Hippocampal formation (tissue), 2 donors: ENCODE data around the gene SYT15.
"Not testable (repeated sequence)": the region's sequence is repeated elsewhere in the genome, so short reads cannot be mapped to it uniquely, and the experiment has no call there.

ENCODE experiments used
- DNase-seq, 2 donors: peaks; one replicate each; lab custom pipeline; 2025; lab: John Stamatoyannopoulos, UW

SYT15 gene

DNA sequence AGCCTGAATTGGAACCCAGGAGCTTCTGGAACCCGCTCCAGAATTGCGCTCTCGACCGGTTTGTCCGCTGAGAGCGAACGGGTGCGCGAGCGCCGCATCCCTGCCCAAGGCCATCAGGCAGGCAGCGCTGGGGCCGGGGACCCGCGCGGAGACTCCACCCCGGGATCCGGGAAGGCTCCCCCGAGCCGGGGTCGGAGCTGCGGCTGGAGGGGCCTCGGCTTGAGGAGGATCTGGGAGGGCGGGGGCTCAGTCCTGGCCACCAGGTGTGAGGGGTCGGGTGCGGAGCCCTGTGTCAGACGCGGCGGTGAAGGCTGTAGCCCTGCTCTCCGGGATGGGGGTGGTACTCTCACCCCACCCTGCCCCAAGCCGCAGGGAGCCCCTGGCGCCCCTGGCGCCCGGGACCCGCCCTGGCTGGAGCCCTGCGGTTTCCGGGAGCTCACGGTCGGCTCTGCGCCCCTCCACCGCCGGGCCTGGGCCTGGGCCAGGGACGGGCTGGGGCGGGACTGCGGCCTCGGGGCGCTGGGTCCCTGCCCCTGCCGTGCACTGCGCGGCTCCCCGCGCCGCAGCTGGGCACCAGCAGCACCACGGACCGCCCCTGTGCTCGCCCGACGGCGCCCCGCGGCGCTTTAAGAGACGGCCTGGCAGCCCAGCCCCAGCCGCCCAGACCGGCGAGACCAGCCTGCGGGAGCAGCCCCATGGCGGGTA is at the start of gene SYT15:
TSS of gene SYT15 (plus strand) at position 655 of the 705 bp plus-strand sequence. CDS start at position 696, 41 bp downstream.
- DNase-seq, result not testable (repeated sequence)

DNA sequence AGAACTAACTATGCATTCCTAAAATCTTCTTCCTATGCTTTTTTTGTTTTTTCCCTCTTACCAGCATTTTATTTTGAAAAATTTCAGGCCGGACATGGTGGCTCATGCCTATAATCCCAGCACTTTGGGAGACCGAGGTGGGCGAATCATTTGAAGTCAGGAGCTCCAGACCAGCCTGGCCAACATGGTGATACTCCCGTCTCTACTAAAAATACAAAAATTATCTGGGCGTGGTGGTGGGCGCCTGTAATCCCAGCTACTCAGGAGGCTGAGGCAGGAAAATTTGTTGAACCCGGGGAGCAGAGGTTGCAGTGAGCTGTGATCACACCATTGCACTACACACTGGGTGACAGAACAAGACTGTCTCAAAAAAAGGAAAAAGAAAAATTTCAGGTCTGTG is 49.2 kb upstream of the SYT15 start:
- not testable (repeated sequence) for DNase-seq

DNA sequence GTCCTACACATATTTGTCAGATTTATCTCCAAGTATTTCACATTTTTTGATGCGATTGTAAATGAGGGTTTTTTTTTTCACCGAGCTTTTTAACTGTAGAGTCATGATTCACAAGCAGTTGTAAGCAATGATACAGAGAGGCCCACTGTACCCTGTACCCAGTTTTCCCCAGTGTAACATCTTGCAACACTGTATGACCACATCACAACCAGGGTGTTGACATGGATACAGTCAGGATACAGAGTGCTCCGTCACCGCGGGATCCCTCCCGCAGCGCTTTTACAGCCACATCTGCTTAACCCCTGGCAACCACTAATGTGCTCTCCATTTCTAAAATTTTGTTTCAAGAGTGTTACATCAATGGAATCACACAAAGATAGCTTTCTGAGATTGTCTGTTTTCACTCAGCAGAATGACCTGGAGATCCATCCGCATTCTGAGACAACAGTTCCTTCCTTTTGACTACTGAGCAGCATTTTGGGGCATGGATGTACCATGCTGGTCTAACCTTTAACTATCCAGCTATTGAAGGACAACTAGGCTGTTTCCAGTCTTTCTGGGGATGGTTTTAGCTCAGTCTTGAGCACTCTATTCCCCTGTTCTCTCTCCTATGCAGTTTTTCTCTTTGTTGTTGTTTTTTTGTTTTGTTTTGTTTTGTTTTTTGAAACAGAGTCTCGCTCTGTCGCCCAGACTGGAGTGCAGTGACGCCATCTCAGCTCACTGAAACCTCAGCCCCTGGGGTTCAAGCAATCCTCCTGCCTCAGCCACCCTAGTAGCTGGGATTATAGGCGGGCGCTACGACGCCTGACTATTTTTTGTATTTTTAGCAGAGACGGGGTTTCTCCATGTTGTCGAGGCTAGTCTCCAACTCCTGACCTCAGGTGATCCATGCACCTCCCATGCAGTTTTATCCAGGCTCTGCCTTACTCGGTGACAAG is 48.4 kb upstream of the SYT15 start:
- DNase-seq, result no peak

GRCh38 chr10:46532256-46532655 is 46.7 kb upstream of the SYT15 start:
- DNase-seq, result not testable (repeated sequence)

DNA sequence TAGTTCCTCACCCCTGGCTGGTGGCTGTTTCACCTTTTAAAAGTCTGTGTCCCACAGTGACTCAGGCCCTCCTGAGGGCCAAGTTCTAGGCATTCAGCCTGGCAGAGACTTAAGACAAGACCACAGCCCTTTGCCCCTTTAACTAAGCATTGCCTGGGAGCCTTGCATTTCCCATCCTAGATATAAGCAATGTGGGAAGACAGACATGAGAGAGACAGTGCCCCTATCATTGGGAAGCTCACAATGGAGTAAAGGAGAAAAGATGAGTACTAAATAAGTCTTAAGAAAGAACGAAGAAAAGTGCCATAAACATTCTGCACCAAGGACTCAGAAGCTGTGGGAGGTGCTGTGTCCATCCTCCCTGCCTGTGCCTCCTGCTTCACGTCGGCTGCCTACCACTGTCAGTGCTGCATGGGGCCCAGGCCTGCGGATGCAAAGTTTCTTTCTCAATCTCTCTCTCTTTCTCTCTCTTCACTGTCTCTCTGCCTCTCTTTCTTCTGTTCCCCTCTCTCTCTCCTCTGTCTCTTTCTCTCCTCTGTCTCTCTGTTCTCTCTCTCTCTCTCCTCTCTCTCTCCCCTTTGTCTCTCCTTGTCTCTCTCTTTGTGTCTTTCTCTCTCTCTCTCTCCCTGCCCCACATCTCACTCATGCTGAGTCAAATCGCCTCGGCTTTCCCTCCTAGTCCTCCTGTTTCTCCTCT is 44.0 kb upstream of the SYT15 start:
- DNase-seq, result no peak

GRCh38 chr10:46536171-46536570 is 42.8 kb upstream of the SYT15 start:
- DNase-seq, result no peak

GRCh38 chr10:46536781-46537180 is 42.1 kb upstream of the SYT15 start:
- no peak for DNase-seq

DNA sequence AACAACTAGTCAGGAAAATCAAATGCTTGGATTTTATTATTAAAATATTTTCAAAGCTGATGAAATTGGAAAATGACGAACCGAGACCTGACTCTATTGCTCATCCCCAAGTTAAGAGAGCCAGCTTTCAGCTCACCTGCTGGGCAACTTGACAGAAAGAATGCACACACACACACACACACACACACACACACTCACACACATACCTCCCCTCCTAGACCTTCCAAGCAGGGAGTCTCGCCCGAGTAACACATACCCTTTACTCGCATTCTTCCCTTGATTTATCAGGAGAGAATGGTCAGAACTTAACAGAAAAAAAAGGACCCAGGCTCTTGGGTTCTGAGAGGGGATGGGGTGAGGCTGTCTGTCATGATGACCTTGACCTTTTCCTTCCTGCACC is 41.6 kb upstream of the SYT15 start:
- DNase-seq, result no peak

DNA sequence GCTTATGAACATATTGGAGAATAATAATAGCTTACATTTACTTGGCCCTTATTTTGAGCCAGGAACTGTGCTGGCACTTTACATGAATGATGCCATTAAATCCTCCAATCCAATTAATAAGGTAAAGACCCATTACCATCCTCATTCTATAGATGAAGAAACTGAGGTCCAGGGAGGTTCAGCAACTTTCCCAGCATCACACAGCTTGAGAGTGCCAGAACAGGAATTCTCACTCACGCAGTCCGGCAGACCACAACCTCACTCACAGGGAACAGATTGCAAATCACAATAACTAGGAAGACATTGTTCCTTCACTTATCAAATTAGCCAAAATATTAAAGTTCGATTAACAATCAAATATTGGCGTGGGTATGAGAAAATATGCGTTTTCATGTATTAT is 40.8 kb upstream of the SYT15 start:
- no peak for DNase-seq

GRCh38 chr10:46538717-46539426 is 40.1 kb upstream of the SYT15 start:
- no peak for DNase-seq

- no peak for DNase-seq
Measured at GRCh38 chr10:46539596-46540411, 39.1 kb upstream of the SYT15 start.

- DNase-seq, result no peak
Measured at GRCh38 chr10:46540412-46541016, 38.4 kb upstream of the SYT15 start.

- DNase-seq, result no peak
Measured at GRCh38 chr10:46541017-46541661, 37.8 kb upstream of the SYT15 start.

- DNase-seq, result no peak
Measured at GRCh38 chr10:46541735-46542566, 37.0 kb upstream of the SYT15 start.

GRCh38 chr10:46542567-46543465 is 36.1 kb upstream of the SYT15 start:
- DNase-seq, result no peak

- DNase-seq, result no peak
Measured at GRCh38 chr10:46543466-46544377, 35.2 kb upstream of the SYT15 start.
